SK-N-SH (cell line): Measurements from ENCODE around the gene SNAPC5. TPM values are rescaled to one million over a fixed set of nuclear protein-coding genes. Genes with fewer than 3 reads are reported as not detected.

Experiments used
- CTCF ChIA-PET: fragments of 300-600, 350-600 bp; formaldehyde crosslinking; extraction: SDS; loops from one replicate; lab custom pipeline; 2021; lab: Yijun Ruan, JAX
- POLR2A ChIA-PET: fragments of 350-600 bp; sonication (Branson Sonifier 250); formaldehyde crosslinking; extraction: SDS; loops from one replicate; lab custom pipeline; 2020; ENCODE audit warnings: antibody characterized with exemption, inconsistent platforms; lab: Yijun Ruan, JAX
- DNase-seq: peaks from one replicate; pipeline ENCODE4 v3.0.0; 2012
- H2AFZ ChIP-seq: fragments of 200-600 bp; sonication (generic); 2 replicates; pipeline ENCODE4 v1.8.1; 2016; ENCODE audit warnings: antibody characterized with exemption, mild to moderate bottlenecking, low read depth
- H3F3A ChIP-seq: fragments of 200-600 bp; sonication (generic); replicated peaks from 2 replicates; pipeline ENCODE3; 2016; ENCODE audit warnings: antibody characterized with exemption, mild to moderate bottlenecking; ENCODE audit not compliant: insufficient read depth
- H3K27ac ChIP-seq, 2 experiments: fragments of 200-500 bp in 1 of 2; fragments of 200-600 bp in 1 of 2; sonication (Bioruptor generic) in 1 of 2; sonication (generic), shearing (Covaris generic) in 1 of 2; 2 replicates each; pipeline versions ENCODE4 v1.5.1 to v1.6.1; 2014 to 2016; ENCODE audit warnings: low read depth in 2 of 2, inconsistent platforms in 1 of 2, low read length in 1 of 2, mild to moderate bottlenecking in 1 of 2, mixed read lengths in 1 of 2
- H3K27me3 ChIP-seq: fragments of 200-600 bp; sonication (generic), shearing (Covaris generic); 2 replicates; pipeline ENCODE4 v1.6.1; 2016; ENCODE audit warnings: mixed run types; ENCODE audit not compliant: insufficient read depth
- H3K36me3 ChIP-seq, 2 experiments: fragments of 200-500 bp in 1 of 2; fragments of 200-600 bp in 1 of 2; sonication (Bioruptor generic) in 1 of 2; sonication (generic) in 1 of 2; replicated peaks in 1 of 2; 2 replicates each; pipeline versions ENCODE3 to v1.5.1; 2014 to 2016; ENCODE audit warnings: low read length in 1 of 2, mild to moderate bottlenecking in 1 of 2; ENCODE audit not compliant: insufficient read depth in 2 of 2, control insufficient read depth in 1 of 2
- H3K4me1 ChIP-seq, 2 experiments: fragments of 200-500 bp in 1 of 2; fragments of 200-600 bp in 1 of 2; sonication (Bioruptor generic) in 1 of 2; sonication (generic), shearing (Covaris generic) in 1 of 2; 2 replicates each; pipeline versions ENCODE4 v1.5.1 to v1.6.1; 2014 to 2016; ENCODE audit warnings: low read depth in 1 of 2, low read length in 1 of 2, mixed run types in 1 of 2; ENCODE audit not compliant: insufficient read depth in 2 of 2, control insufficient read depth in 1 of 2
- H3K4me2 ChIP-seq: fragments of 200-600 bp; sonication (generic), shearing (Covaris generic); 2 replicates; pipeline ENCODE4 v1.6.1; 2017; ENCODE audit warnings: mixed run types
- H3K4me3 ChIP-seq, 2 experiments: fragments of 200-500 bp in 1 of 2; fragments of 200-600 bp in 1 of 2; sonication (Bioruptor generic) in 1 of 2; sonication (generic), shearing (Covaris generic) in 1 of 2; 2 replicates each; pipeline versions ENCODE4 v1.5.1 to v1.8.1; 2014 to 2016; ENCODE audit warnings: low read depth in 2 of 2, inconsistent platforms in 1 of 2, low read length in 1 of 2, mild to moderate bottlenecking in 1 of 2, mixed read lengths in 1 of 2, moderate library complexity in 1 of 2
- H3K79me2 ChIP-seq: fragments of 200-600 bp; sonication (generic); 2 replicates; pipeline ENCODE4 v1.8.1; 2017; ENCODE audit warnings: mild to moderate bottlenecking; ENCODE audit not compliant: insufficient read depth
- H3K9ac ChIP-seq: fragments of 200-600 bp; sonication (generic); 2 replicates; pipeline ENCODE4 v1.6.1; 2017; ENCODE audit warnings: mixed run types
- H3K9me2 ChIP-seq: fragments of 200-600 bp; sonication (generic); 2 replicates; pipeline ENCODE4 v1.6.1; 2017; ENCODE audit warnings: mixed run types
- H3K9me3 ChIP-seq: fragments of 200-600 bp; sonication (generic); 2 replicates; pipeline ENCODE4 v1.6.1; 2017; ENCODE audit warnings: mixed run types, mild to moderate bottlenecking, moderate library complexity
- H4K20me1 ChIP-seq: fragments of 200-600 bp; sonication (generic); 2 replicates; pipeline ENCODE4 v1.6.1; 2017; ENCODE audit warnings: mild to moderate bottlenecking, mixed run types; ENCODE audit not compliant: insufficient read depth
- CHD2 ChIP-seq: fragments of 150-350 bp; IDR thresholded peaks from 2 replicates; pipeline ENCODE4 v1.6.1; 2018; ENCODE audit warnings: low read length; ENCODE audit not compliant: partially characterized antibody
- ELF1 ChIP-seq: IDR thresholded peaks from 2 replicates; pipeline ENCODE4 v1.4.0; 2012
- EP300 ChIP-seq, 2 experiments: IDR thresholded peaks; 2 replicates each; pipeline versions ENCODE4 v1.4.0 to v1.6.1; 2012; ENCODE audit warnings: borderline replicate concordance in 1 of 2, low read depth in 1 of 2, low read length in 1 of 2
- EZH2phosphoT487 ChIP-seq: fragments of 200-600 bp; sonication (generic); IDR thresholded peaks from 2 replicates; pipeline ENCODE4 v1.6.1; 2017; ENCODE audit warnings: low read depth, mixed run types, mild to moderate bottlenecking, antibody characterized with exemption, moderate library complexity, borderline replicate concordance
- FOSL2 ChIP-seq: IDR thresholded peaks from 2 replicates; pipeline ENCODE4 v1.4.0; 2012; ENCODE audit warnings: low read depth, mild to moderate bottlenecking, moderate library complexity, borderline replicate concordance
- FOXJ3 ChIP-seq: sonication (generic); formaldehyde crosslinking; IDR thresholded peaks from 2 replicates; pipeline ENCODE4 v1.5.1; 2020; ENCODE audit warnings: mild to moderate bottlenecking, missing genetic modification reagents
- FOXM1 ChIP-seq: IDR thresholded peaks from 2 replicates; pipeline ENCODE4 v1.4.0; 2012; ENCODE audit warnings: low read depth, mild to moderate bottlenecking
- GABPA ChIP-seq: IDR thresholded peaks from 2 replicates; pipeline ENCODE4 v1.4.0; 2012; ENCODE audit warnings: low read depth, mild to moderate bottlenecking
- GATA2 ChIP-seq: sonication (generic); formaldehyde crosslinking; IDR thresholded peaks from 2 replicates; pipeline ENCODE4 v1.5.0; 2020; ENCODE audit warnings: mild to moderate bottlenecking, missing genetic modification reagents
- JUND ChIP-seq: IDR thresholded peaks from 2 replicates; pipeline ENCODE4 v1.4.0; 2012
- MEF2A ChIP-seq: IDR thresholded peaks from 2 replicates; pipeline ENCODE4 v1.4.0; 2012; ENCODE audit warnings: low read depth, borderline replicate concordance
- MXI1 ChIP-seq: IDR thresholded peaks from 2 replicates; pipeline ENCODE4 v1.6.1; 2012; ENCODE audit warnings: mild to moderate bottlenecking, low read depth, low read length, improper control_type of control experiment
- NRF1 ChIP-seq: IDR thresholded peaks from 2 replicates; pipeline ENCODE4 v1.6.1; 2012; ENCODE audit warnings: low read depth, mild to moderate bottlenecking, low read length
- POLR2AphosphoS5 ChIP-seq: IDR thresholded peaks from 2 replicates; pipeline ENCODE4 v1.6.1; 2012; ENCODE audit warnings: low read depth, low read length
- RAD21 ChIP-seq: IDR thresholded peaks from 2 replicates; pipeline ENCODE4 v1.6.1; 2012; ENCODE audit warnings: mild to moderate bottlenecking, low read length
- RCOR1 ChIP-seq: fragments of 150-350 bp; IDR thresholded peaks from 2 replicates; pipeline ENCODE4 v1.6.1; 2017; ENCODE audit warnings: antibody characterized with exemption, low read length
- RXRA ChIP-seq: IDR thresholded peaks from 2 replicates; pipeline ENCODE4 v1.4.0; 2012; ENCODE audit warnings: low read depth, mild to moderate bottlenecking, borderline replicate concordance
- SMC3 ChIP-seq: IDR thresholded peaks from 2 replicates; pipeline ENCODE4 v1.6.1; 2012; ENCODE audit warnings: low read depth, low read length, improper control_type of control experiment
- TAF1 ChIP-seq: IDR thresholded peaks from 2 replicates; pipeline ENCODE4 v1.6.1; 2012; ENCODE audit warnings: low read depth, mild to moderate bottlenecking, low read length, moderate library complexity, borderline replicate concordance
- TEAD4 ChIP-seq: IDR thresholded peaks from 2 replicates; pipeline ENCODE4 v1.4.0; 2012; ENCODE audit warnings: mild to moderate bottlenecking, borderline replicate concordance; ENCODE audit not compliant: insufficient read depth
- WGBS: methylation state at CpG from one replicate; pipeline ENCODE4 v1.1.6; 2017; ENCODE audit warnings: low lambda C conversion rate; 5-methylcytosine and 5-hydroxymethylcytosine counted together
- polyA plus RNA-seq, 3 experiments: library from polyadenylated mRNA; depleted of rRNA; stranded (reverse); fragments of >200 nt; gene quantifications; 2 replicates each; pipeline ENCODE4 v1.2.3, GENCODE V29; 2012
- TF ChIP-seq, protein P1 (sequence below): IDR thresholded peaks from 2 replicates; pipeline ENCODE4 v1.4.0; 2012; ENCODE audit warnings: low read depth

Gene SNAPC5
- polyA plus RNA-seq, 1 of the 3 experiments (the other 2 are of a cell fraction), result 65.0 TPM

DNA sequence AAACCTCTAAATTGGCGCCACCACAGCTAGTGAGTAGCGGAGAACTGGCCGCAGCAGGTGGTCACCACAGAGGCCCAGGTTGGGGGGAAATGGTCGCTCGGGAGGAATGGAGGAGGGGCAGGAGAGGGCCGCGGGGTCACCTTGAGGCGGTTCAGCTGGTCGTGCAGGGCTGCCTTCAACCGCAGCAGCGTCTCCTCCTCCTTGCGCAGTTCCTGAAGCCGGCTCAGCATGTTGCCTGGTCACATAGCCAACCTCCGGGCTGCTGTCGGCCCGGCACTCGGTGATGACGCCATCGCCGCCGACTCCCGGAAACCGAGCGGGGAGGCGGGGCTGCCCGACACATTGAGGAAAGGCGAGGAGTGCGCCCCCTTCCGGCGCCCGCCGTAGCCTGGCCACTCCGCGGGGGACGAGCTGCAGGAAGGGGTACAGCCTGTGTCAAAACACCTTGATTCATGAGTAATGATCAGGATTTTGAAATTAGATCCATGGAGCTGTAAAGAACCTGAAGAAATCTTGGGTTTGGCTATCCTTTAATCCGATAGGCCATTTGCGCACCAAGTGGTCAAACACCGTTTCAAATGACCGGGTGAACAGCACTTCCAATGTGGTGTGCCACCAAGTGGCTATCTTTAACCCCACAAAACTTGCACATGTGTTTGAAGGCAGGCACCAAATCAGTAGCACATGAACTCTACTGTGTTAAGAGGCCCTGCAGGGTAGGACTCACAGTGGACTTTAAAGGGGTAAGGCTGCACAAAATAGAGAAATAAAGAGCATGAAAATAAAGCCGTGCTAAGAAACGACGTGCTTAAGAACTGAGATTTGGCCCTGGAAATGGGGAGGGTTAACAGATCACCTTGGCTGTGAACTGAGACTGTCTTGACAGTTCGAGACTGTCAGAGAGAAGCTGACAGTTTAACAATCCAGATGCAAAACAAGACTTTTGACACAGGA lies at the start of gene SNAPC5 (continued):
- TF ChIP-seq RAD21 (peak; percentile 38), EZH2phosphoT487 (no peak), RXRA (no peak), POLR2AphosphoS5 (peak; percentile 97), MEF2A (no peak), SMC3 (no peak; the same call in 1 of the 2 replicates), RCOR1 (no peak), JUND (peak; percentile 45), FOXM1 (no peak), EP300 (IDR thresholded peaks at IDR 0.05; ENCODE audit: borderline replicate concordance in 1 of 2, low read depth in 1 of 2, low read length in 1 of 2) (no peak; a peak in 1 of 4 replicates), GATA2 (CRISPR knock-in tag) (0 out of 2 replicates have a peak, but pooled peaks have one; percentile 9), CHD2 (peak; percentile 80), NRF1 (0 out of 2 replicates have a peak, but pooled peaks have one; percentile 23), TAF1 (peak; percentile 59; the same call in 1 of the 2 replicates), MXI1 (peak; percentile 94), GABPA (peak; percentile 77)
- TF ChIP-seq, all 33 proteins: peak for 17

GRCh38 chr15:66545255-66545654 lies 47.7 kb upstream of the SNAPC5 start:
- Histone ChIP-seq H3K9me3 (no peaks in the 10 kb centered on the region), H3K27me3 (no peaks in the 10 kb centered on the region), H2AFZ (no peak overlapping the region), H3K4me2 (no peak overlapping the region), H3K9me2 (no peaks in the 10 kb centered on the region), H3K27ac (no peak overlapping the region), H3F3A (no peaks in the 10 kb centered on the region), H3K36me3 (peaks cover 23 to 43% of the 10 kb centered on the region in 2 experiments), H3K9ac (no peak overlapping the region), H3K4me1 (no peaks in the 10 kb centered on the region), H4K20me1 (no peaks in the 10 kb centered on the region), H3K79me2 (no peaks in the 10 kb centered on the region), H3K4me3 (no peak overlapping the region)
- no peak for DNase-seq
- CTCF ChIA-PET, result no interaction called here
- POLR2A ChIA-PET, result no interaction called here
- WGBS, result 100% methylated on average over 1 of the region's 1 CpG
- no peak for TF ChIP-seq ELF1
- TF ChIP-seq FOSL2, result no peak
- TF ChIP-seq RCOR1, result no peak
- TF ChIP-seq RAD21, result no peak
- TF ChIP-seq, protein P1, sequence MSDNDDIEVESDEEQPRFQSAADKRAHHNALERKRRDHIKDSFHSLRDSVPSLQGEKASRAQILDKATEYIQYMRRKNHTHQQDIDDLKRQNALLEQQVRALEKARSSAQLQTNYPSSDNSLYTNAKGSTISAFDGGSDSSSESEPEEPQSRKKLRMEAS, result no peak
- no peak for TF ChIP-seq POLR2AphosphoS5
- no peak for TF ChIP-seq EP300 (IDR thresholded peaks at IDR 0.05; ENCODE audit: borderline replicate concordance in 1 of 2, low read depth in 1 of 2, low read length in 1 of 2)
- TF ChIP-seq CHD2, result no peak
- no peak for TF ChIP-seq GABPA
- no peak for TF ChIP-seq TEAD4
- no peak for TF ChIP-seq JUND
- TF ChIP-seq FOXJ3 (CRISPR knock-in tag), result no peak
- TF ChIP-seq, all 33 proteins: peak for 0
